ENCODE measurements around the gene CLCN6.

Gene CLCN6

GRCh38 chr1:11764519-11764918 is 41.5 kb upstream of the CLCN6 start:
- TF ChIP-seq ZFX (IDR thresholded peaks at IDR 0.05) (no peak), CTCF (conservative IDR thresholded peaks at IDR 0.05) (no peak)
- H3K27ac ChIP-seq: no peak overlapping the region

DNA sequence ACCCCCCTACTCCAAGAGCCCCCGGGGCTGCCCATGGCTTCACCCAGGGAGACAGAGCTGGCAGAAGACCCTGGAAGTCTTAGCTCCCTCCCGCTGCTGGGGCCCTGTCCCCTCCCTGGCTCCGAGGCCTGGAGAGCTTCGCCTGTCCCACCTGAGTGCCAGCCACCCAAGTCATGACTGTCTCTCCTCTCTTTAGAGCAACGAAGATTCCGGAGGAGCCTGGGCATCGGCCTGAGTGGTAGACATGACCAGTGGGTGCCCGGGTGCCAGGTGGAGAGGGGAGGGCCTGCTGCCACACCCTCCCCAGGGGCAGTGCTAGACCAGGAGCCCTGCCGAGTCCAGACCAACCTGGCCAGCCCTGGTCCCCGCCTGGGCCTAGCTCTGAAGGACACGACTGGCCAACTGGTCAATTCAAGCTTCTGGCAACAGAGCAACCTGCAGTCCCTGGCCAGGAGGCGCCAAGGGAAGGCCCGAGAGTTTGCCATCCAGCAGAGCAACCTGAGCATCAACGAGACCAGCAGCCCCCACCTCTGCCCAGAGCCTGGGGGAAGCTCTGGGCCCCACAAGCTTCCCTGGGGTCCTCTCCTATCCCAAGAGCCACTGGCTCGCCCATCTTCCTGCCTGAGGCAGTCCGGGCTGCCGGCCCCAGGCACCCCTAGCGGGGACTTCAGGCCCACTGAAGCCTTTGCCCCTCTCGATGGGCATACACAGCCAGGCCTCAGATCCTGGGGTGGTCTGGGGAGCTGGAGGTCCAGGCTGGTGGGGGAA is 40.1 kb upstream of the CLCN6 start:
- TF ChIP-seq CTCF (conservative IDR thresholded peaks at IDR 0.05) (no peak), ZFX (IDR thresholded peaks at IDR 0.05) (no peak)
- H3K27ac ChIP-seq: no peak overlapping the region

GRCh38 chr1:11766429-11766776 is 39.6 kb upstream of the CLCN6 start:
- H3K27ac ChIP-seq: no peak overlapping the region
- TF ChIP-seq CTCF (conservative IDR thresholded peaks at IDR 0.05) (no peak), ZFX (IDR thresholded peaks at IDR 0.05) (no peak)

DNA sequence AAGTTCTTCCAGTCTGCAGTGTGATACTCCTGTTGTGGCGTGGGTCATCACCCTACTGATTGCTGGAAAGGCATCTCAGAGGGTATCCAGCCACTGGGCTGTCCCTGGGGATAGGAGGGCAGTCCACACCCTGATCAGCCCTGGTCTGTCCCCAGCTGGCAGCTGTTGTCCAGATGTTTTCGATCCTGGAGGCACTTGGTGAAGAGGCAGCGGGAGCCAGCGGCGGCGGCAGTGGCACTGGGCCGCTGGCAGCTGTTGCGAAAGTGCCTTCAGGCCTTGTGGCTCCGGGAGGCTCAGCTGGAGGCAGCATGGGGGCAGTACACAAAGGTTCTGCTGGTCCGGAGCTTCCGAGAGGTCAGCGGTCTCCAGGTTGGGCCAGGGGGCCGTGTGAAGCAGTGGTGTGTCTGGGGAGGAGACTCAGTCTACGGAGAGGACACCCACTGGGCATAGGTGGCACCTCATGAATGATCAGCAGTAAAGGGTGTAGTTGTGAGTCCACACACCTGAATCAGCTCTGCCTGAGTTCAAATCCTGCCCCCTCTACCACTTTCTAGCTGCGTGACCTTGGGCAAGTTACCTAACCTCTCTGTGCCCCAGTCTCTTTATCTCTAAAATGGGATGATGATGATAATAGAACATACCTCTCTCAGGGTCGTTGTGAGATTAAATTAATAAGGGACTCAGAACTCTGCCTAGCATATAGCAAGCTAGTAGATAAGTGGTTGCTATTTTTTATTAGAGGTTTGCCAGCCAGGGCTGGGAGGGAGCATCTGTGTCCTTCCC is 37.9 kb upstream of the CLCN6 start:
- H3K27ac ChIP-seq: no peak overlapping the region
- TF ChIP-seq ZFX (IDR thresholded peaks at IDR 0.05) (no peak), CTCF (conservative IDR thresholded peaks at IDR 0.05) (no peak)

DNA sequence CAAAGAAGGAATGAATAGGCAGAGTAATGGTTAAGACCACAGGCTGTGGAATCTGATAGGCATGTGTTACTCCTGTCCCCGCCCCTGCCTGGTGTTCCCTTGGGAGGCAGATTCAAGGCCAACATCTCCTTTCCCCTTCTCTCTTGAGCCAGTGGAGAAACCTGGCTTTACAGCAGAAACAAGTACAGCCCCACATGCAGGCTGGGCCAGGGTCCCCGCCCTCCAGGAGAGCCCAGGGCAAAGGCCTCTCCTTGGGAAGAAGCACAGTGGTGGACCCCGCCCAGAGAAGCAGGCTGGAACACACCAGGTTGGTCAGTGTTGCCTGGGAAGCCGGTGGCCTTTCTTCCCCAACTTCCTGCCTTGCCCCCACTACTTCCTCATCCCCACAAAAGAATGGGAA is 37.2 kb upstream of the CLCN6 start:
- H3K27ac ChIP-seq: no peak overlapping the region
- TF ChIP-seq CTCF (conservative IDR thresholded peaks at IDR 0.05): no peak

GRCh38 chr1:11769274-11769673 is 36.7 kb upstream of the CLCN6 start:
- TF ChIP-seq CTCF (conservative IDR thresholded peaks at IDR 0.05) (no peak), ZFX (IDR thresholded peaks at IDR 0.05) (no peak)
- H3K27ac ChIP-seq: no peak overlapping the region

GRCh38 chr1:11770011-11770410 is 36.0 kb upstream of the CLCN6 start:
- no peak for TF ChIP-seq CTCF (conservative IDR thresholded peaks at IDR 0.05)
- no peak for TF ChIP-seq ZFX (IDR thresholded peaks at IDR 0.05)
- no peak overlapping the region for H3K27ac ChIP-seq

All from C4-2B (cell line).